Fibroblast of lung (primary cell): ENCODE data around the gene F2R.

Source experiments
- EZH2 ChIP-seq: IDR thresholded peaks from 2 replicates; pipeline ENCODE4 v1.5.1; 2012; ENCODE audit warnings: low read length, control low read depth, mild to moderate bottlenecking; ENCODE audit errors: missing control alignments
- TF ChIP-seq, protein P1 (sequence below), 2 donors: IDR thresholded peaks in 1 of 2; conservative IDR thresholded peaks in 1 of 2; 1 replicate in 1 of 2; 2 replicates in 1 of 2; pipeline ENCODE4 v1.5.1; 2011 to 2012; ENCODE audit warnings: low read length in 2 of 2, control low read depth in 1 of 2, inconsistent platforms in 1 of 2, low read depth in 1 of 2, mild to moderate bottlenecking in 1 of 2

DNA sequence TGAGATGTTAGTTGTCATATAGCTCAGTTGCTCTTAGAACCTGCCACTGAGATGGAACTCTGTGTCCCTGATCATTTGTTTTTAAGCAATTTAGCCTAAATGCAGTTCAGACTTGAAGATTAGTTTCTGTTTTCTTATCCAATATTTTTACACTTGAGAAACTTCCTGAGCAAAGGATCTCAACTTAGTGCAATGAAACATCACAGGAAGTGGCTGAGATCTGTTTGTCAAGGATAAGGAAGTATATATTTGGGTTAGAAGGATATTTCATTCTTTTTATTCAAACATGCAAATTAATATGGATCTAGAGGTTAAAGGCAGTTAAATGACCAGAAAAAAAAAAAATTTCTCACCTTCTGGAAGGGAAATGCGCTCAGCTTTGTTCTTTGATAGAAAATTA, 19.7 kb upstream of the F2R start:
- TF ChIP-seq, protein P1, sequence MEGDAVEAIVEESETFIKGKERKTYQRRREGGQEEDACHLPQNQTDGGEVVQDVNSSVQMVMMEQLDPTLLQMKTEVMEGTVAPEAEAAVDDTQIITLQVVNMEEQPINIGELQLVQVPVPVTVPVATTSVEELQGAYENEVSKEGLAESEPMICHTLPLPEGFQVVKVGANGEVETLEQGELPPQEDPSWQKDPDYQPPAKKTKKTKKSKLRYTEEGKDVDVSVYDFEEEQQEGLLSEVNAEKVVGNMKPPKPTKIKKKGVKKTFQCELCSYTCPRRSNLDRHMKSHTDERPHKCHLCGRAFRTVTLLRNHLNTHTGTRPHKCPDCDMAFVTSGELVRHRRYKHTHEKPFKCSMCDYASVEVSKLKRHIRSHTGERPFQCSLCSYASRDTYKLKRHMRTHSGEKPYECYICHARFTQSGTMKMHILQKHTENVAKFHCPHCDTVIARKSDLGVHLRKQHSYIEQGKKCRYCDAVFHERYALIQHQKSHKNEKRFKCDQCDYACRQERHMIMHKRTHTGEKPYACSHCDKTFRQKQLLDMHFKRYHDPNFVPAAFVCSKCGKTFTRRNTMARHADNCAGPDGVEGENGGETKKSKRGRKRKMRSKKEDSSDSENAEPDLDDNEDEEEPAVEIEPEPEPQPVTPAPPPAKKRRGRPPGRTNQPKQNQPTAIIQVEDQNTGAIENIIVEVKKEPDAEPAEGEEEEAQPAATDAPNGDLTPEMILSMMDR (conservative IDR thresholded peaks at IDR 0.05 in 1 of 2, IDR thresholded peaks at IDR 0.05 in 1 of 2; ENCODE audit: low read depth in 1 of 2, low read length in 2 of 2): no peak
- TF ChIP-seq EZH2: no peak
